Stimulated activated CD4-positive, alpha-beta T cell treated with anti-CD3 and anti-CD28 coated beads, Interleukin-15, amount 100 ng/mL, for 24 hours (primary cell): ENCODE results near the gene PPP1R12A.
"Not testable (repeated sequence)": the region's sequence is repeated elsewhere in the genome, so short reads cannot be mapped to it uniquely, and the experiment has no call there.

Source experiments
- DNase-seq: peaks from one replicate; pipeline ENCODE4 v3.0.0-alpha.2; 2020

Gene PPP1R12A

DNA sequence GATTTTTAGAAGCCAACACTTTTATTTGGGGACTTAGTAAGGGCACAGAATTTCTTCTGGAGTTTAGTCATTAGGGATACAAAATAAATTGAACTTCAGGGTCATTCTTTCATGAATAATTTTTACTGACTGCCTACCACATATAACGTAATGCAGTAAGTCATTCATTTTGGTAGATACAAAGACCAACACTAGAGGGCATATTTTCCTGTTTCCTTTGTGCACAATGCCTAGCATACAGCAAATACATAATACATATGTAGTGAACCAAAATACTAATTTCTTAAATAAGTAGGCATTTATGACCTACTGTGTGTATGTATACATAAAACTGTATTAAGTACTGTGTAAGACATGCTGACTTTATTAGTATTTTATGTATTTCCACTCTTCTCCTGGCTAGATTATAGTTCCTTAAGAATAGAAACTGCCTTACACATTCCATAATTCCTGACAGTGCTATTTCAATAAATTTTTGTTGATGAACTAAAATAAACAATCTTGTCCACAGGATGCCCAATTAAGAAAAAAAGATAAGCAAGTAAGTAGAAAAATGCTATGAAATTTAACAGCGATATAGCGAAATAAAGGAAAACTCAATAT is 47.9 kb downstream of the PPP1R12A start:
- no peak for DNase-seq

DNA sequence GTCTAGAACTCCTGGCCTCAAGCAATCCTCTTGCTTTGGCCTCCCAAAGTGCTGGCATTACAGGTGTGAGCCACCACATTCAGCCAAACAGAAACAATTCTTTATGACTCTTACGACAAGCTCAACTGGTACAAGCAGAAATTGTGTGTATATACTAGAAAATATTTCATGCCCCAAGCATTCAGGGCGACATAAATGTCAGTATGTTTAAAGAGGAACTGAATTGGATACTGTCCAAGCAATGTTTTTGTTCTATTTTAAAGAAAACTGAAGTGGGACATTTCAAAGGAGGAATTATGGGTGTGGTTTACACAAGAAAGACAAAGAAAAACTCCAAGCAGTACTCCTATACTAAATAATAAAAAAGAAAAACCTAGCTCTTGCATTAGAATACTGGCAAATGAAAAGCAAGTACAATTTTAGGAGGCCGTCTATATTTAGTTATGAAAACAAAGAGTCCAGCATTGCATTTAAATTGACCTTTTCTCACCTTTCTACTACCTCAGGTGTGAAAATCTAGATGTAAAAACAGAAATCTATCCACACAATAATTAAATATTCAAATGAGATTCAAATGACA is 48.9 kb downstream of the PPP1R12A start:
- no peak for DNase-seq

DNA sequence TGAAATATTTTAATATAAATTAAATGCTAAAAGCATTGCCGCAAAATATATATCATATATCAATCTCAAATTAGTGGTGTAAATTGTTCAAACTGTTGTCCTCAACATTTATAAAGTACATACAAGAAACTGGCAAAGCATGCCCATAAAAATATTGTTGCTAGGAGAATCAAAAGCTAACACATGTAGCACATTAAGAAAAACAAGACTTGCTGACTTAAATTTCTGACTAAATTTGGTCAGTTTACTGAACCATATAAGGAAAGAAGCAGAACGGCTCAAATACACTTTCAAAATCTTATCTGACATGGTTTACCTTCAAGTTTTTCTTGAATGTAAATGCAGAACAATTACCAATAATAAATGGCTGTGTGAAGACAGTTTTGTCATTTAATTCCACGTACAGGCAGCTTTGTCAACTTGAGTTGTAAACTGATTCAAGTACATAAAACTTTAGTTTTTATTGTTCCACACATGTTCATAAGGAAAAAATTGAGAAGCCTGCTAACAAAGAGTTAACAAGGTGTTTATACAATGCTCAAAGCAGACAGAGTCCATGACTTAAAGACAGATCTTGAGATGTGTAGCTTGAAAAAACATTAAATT is 50.4 kb downstream of the PPP1R12A start:
- no peak for DNase-seq

- DNase-seq: no peak
Observed at GRCh38 chr12:79883216-79883615, 51.7 kb downstream of the PPP1R12A start.

GRCh38 chr12:79881351-79881750 is 53.5 kb downstream of the PPP1R12A start:
- DNase-seq: no peak

DNA sequence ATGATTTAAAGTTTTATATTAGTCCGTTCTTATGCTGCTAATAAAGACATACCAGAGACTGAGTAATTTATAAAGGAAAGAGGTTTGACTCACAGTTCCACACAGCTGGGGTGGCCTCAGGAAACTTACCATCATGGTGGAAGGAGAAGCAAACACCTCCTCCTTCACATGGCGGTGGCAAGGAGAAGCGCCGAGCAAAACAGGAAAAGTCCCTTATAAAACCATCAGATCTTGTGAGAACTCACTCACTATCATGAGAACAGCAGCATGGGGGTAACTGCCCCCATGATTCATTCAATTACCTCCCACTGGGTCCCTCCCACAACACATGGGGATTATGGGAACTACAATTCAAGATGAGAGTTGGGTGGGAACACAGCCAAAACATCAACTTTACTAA is 56.4 kb downstream of the PPP1R12A start:
- DNase-seq: not testable (repeated sequence)

- DNase-seq: no peak
Observed at GRCh38 chr12:79877246-79877645, 57.7 kb downstream of the PPP1R12A start.

DNA sequence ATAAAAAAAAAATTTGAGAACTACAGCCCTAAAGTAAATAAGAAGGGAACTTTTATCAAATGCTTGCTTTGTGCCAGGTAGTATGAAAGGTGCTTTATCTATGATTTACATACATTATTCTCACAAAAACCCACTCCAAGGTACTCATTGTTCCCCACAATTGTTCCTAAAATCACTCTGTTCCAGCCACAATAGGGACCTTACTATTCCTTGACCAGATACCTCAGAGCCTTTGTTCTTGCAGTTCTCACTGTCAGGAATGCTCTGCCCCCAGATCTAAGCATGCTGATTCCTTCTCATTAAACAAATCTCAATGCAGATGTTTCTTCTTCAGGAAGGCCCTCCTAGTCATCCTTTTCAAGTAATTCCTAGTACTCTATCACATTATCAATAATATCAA is 60.2 kb downstream of the PPP1R12A start:
- no peak for DNase-seq

GRCh38 chr12:79873201-79873600 is 61.7 kb downstream of the PPP1R12A start:
- no peak for DNase-seq

GRCh38 chr12:79871621-79872020 is 63.3 kb downstream of the PPP1R12A start:
- DNase-seq: no peak

GRCh38 chr12:79870916-79871315 is 64.0 kb downstream of the PPP1R12A start:
- no peak for DNase-seq

GRCh38 chr12:79859646-79860045 is 75.3 kb downstream of the PPP1R12A start:
- no peak for DNase-seq

GRCh38 chr12:79858518-79858917 is 76.4 kb downstream of the PPP1R12A start:
- no peak for DNase-seq

GRCh38 chr12:79857675-79858074 is 77.2 kb downstream of the PPP1R12A start:
- no peak for DNase-seq

- DNase-seq: no peak
Observed at GRCh38 chr12:79850610-79851299, 84.1 kb downstream of the PPP1R12A start.

- no peak for DNase-seq
Observed at GRCh38 chr12:79848339-79848738, 86.6 kb downstream of the PPP1R12A start.

DNA sequence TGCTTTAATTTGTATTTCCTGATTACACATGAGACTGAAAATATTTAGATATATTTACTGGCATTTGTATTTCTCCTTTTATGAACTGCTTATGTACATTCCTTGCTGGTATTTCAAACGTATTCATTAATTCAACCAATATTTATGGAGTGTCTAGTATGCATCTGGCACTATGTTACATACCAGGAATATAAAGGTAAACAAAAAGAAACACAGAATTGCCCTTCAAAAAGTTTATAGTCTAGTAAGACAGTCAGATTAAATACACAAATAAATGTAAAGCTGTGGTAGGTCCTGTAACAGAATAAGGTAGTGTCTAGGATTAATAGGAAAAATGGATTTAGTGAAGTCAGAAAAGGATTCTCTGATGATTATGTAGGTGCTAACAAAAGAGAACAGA is 87.5 kb downstream of the PPP1R12A start:
- DNase-seq: no peak

GRCh38 chr12:79844693-79845092 is 90.2 kb downstream of the PPP1R12A start:
- DNase-seq: no peak

- no peak for DNase-seq
Observed at GRCh38 chr12:79843978-79844377, 90.9 kb downstream of the PPP1R12A start.

DNA sequence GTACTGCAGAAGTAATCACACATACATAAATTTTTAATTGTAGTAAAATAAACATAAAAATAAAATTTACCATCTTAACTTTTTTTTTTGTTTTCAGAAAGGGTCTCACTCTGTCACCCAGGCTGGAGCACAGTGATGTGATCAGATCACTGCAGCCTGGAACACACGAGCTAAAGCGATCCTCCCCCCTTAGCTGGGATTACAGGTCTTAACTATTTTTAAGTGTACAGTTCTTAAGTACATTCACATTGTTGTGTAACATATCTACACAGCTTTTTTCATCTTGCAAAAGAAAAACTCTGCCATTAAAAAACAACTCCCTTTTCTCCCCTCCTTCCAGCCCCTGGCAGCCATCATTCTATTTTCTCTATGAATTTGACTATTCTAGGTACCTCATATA is 92.3 kb downstream of the PPP1R12A start:
- no peak for DNase-seq

DNA sequence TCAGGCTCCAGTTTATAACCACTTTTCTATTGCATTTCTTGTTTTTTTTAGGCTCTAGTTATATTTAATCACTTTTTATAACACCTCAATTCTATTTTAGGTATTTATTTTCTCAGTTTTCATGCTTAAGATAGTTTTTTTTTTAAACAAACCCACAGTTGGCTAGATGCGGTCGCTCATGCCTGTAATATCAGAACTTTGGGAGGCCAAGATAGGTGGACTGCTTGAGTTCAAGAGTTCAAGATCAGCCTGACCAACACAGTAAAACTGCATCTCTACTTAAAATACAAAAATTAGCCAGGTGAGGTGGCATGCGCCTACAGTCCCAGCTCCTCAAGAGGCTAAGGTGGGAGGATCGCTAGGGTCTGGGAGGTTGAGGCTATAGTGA is 93.0 kb downstream of the PPP1R12A start:
- no peak for DNase-seq

GRCh38 chr12:79841248-79841877 is 93.5 kb downstream of the PPP1R12A start:
- DNase-seq: no peak

DNA sequence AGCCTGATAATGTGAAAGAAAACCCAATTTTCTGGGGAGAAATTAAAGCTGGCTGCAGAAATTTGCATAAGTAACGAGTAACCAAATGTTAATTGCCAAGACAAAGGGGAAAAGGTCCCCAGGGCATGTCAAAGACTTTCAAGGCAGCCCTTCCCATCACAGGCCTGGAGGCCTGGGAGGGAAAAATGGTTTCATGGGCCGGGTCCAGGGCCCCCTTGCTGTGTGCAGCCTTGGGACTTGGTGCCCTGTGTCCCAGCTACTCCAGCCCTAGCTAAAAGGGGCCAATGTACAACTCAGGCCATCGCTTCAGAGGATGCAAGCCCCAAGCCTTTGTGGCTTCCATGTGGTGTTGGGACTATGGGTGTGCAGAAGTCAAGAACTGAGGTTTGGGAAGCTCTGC is 96.5 kb downstream of the PPP1R12A start:
- DNase-seq: no peak

GRCh38 chr12:79837575-79837974 is 97.3 kb downstream of the PPP1R12A start:
- DNase-seq: no peak
